Activated T-helper 1 cell treated with anti-CD3 and anti-CD28 coated beads, Interleukin-2, amount 50 U/mL, for 16 hours (primary cell): ENCODE data around the gene FBLN1.
"Not testable (repeated sequence)": the region's sequence is repeated elsewhere in the genome, so short reads cannot be mapped to it uniquely, and the experiment has no call there.

ENCODE experiments used
- DNase-seq, 2 donors: peaks; one replicate each; pipeline ENCODE4 v3.0.0-alpha.2; 2020; ENCODE audit warnings: low read depth in 1 of 2, low spot score in 1 of 2

Gene FBLN1

GRCh38 chr22:45476814-45477213 is 25.9 kb upstream of the FBLN1 start:
- DNase-seq = no peak

GRCh38 chr22:45477366-45478107 is 25.1 kb upstream of the FBLN1 start:
- DNase-seq = no peak

GRCh38 chr22:45478108-45478771 is 24.4 kb upstream of the FBLN1 start:
- no peak for DNase-seq

- DNase-seq = no peak
These were observed 22.0 kb upstream of the FBLN1 start for GRCh38 chr22:45480717-45481116.

- no peak for DNase-seq
These were observed 21.0 kb upstream of the FBLN1 start for GRCh38 chr22:45481661-45482060.

GRCh38 chr22:45482169-45482568 is 20.5 kb upstream of the FBLN1 start:
- no peak for DNase-seq

GRCh38 chr22:45483319-45483718 is 19.4 kb upstream of the FBLN1 start:
- no peak for DNase-seq

GRCh38 chr22:45483918-45484499 is 18.7 kb upstream of the FBLN1 start:
- DNase-seq = no peak

GRCh38 chr22:45484742-45485141 is 17.9 kb upstream of the FBLN1 start:
- no peak for DNase-seq

GRCh38 chr22:45485261-45485660 is 17.4 kb upstream of the FBLN1 start:
- DNase-seq = no peak

- no peak for DNase-seq
These were observed 13.8 kb upstream of the FBLN1 start for GRCh38 chr22:45488764-45489370.

GRCh38 chr22:45490836-45491235 is 11.8 kb upstream of the FBLN1 start:
- no peak for DNase-seq

GRCh38 chr22:45491841-45492240 is 10.8 kb upstream of the FBLN1 start:
- no peak for DNase-seq

- DNase-seq = no peak
These were observed 9.4 kb upstream of the FBLN1 start for GRCh38 chr22:45493286-45493771.

- not testable (repeated sequence) for DNase-seq
These were observed 8.4 kb upstream of the FBLN1 start for GRCh38 chr22:45494306-45494705.

- DNase-seq = not testable (repeated sequence)
These were observed 7.1 kb upstream of the FBLN1 start for GRCh38 chr22:45495616-45496015.

GRCh38 chr22:45496451-45496941 is 6.2 kb upstream of the FBLN1 start:
- DNase-seq = no peak

- no peak for DNase-seq
These were observed 5.1 kb upstream of the FBLN1 start for GRCh38 chr22:45497351-45498145.

- DNase-seq = no peak
These were observed 2.9 kb upstream of the FBLN1 start for GRCh38 chr22:45499746-45500145.

- DNase-seq = no peak
These were observed 550 bp downstream of the FBLN1 start for GRCh38 chr22:45503050-45503815.
